Ovary (tissue), 9 donors: ENCODE results near the gene KLHL28. TPM values are rescaled to one million over a fixed set of nuclear protein-coding genes. Genes with fewer than 3 reads are reported as not detected.
A peak's percentile ranks its signal among the peaks of the same experiment; 100 is the strongest.

Experiments
- DNase-seq, 5 donors: peaks; one replicate each; pipeline ENCODE4 v3.0.0-alpha.2; 2019 to 2020
- H3K27ac ChIP-seq, 2 donors: fragments of 200-600 bp; one replicate each; pipeline versions ENCODE4 v1.5.1 to v1.8.0; 2019 to 2022
- H3K27me3 ChIP-seq: fragments of 200-600 bp; one replicate; pipeline ENCODE4 v1.8.0; 2022
- H3K36me3 ChIP-seq: fragments of 200-600 bp; sonication (generic); one replicate; pipeline ENCODE4 v1.5.1; 2019
- H3K4me1 ChIP-seq: one replicate; pipeline ENCODE4 v1.8.1; 2013; ENCODE audit warnings: mild to moderate bottlenecking, moderate library complexity; ENCODE audit not compliant: insufficient read depth
- H3K4me3 ChIP-seq: fragments of 200-600 bp; sonication (generic); one replicate; pipeline ENCODE4 v1.5.1; 2017
- H3K9me3 ChIP-seq, 2 donors: fragments of 200-600 bp in 1 of 2; sonication (generic) in 1 of 2; one replicate each; pipeline versions ENCODE4 v1.5.1 to v1.8.1; 2013 to 2019; ENCODE audit warnings: mild to moderate bottlenecking in 1 of 2, moderate library complexity in 1 of 2
- CTCF ChIP-seq, 3 donors: fragments of 450-650 bp in 2 of 3; fragments of 200-600 bp in 1 of 3; IDR thresholded peaks; one replicate each; pipeline versions ENCODE4 v1.5.1 to v1.8.0; 2016 to 2022; ENCODE audit warnings: antibody characterized with exemption in 3 of 3, mild to moderate bottlenecking in 1 of 3
- EP300 ChIP-seq: sonication (generic); formaldehyde crosslinking; IDR thresholded peaks from one replicate; pipeline ENCODE4 v1.6.1; 2017; ENCODE audit warnings: antibody characterized with exemption
- POLR2A ChIP-seq: fragments of 450-650 bp; IDR thresholded peaks from one replicate; pipeline ENCODE4 v1.6.1; 2017; ENCODE audit warnings: antibody characterized with exemption, mild to moderate bottlenecking, moderate library complexity
- WGBS, 3 donors: extraction: QIAGEN DNeasy Blood & Tissue Kit in 1 of 3; methylation state at CpG; one replicate each; pipeline versions ENCODE4 v1.1.5 to v1.1.7; 2013 to 2017; 5-methylcytosine and 5-hydroxymethylcytosine counted together
- intact Hi-C, 4 donors: fragments of 100-400 bp; cut with DNase I; formaldehyde crosslinking; loops; one replicate each; pipeline versions ENCODE4 v1.11.0 to v1.15.1; 2022 to 2023
- polyA plus RNA-seq, 2 donors: library from polyadenylated mRNA; stranded (reverse); fragments of 200-250 nt in 1 of 2; fragments of 350-450 nt in 1 of 2; fragmentation: Illumina TruSeq in 1 of 2; extraction: RNeasy Lipid Tissue Mini Kit (QIAGEN cat#74804) in 1 of 2; gene quantifications; one replicate each; pipeline ENCODE4 v1.2.3, GENCODE V29; 2013 to 2014
- total RNA-seq, 7 donors: library from RNA; depleted of rRNA in 2 of 7; stranded (reverse); fragments of >200 nt in 2 of 7; fragmentation: NEBNext Ultra II Directional in 3 of 7; extraction: Animal tissue kit (Norgen Biotek cat#: 25700) in 3 of 7; gene quantifications; one replicate each; pipeline versions ENCODE4 v1.1.0 to v1.2.4, GENCODE V29; 2016 to 2023
- donor health status: DM: no; HTN: no; CAD: no; lungs with moderate emphysema.
- donor health status: DM: no; HTN: no; CAD: no.
- donor health status: Bipolar disorder and iron deficiency.
- donor health status: DM: yes; HTN: yes; CAD: no.
- donor health status: DM: no; HTN: no; CAD: no.
- donor health status: DM: yes; HTN: yes; CAD: no.

Gene KLHL28
- total and polyA plus RNA-seq, 9 donors, result 4.4 to 16.4 (median 14.7) TPM

- no peak overlapping the region for H3K27ac ChIP-seq
- peaks cover 3% of the 10 kb centered on the region for H3K4me1 ChIP-seq
- no peaks in the 10 kb centered on the region for H3K9me3 ChIP-seq
- TF ChIP-seq POLR2A (no peak), CTCF (IDR thresholded peaks at IDR 0.05) (no peak), EP300 (no peak)
- peak in 3 of 5 donors; percentile 20 to 41 (median 27) for DNase-seq
- H3K36me3 ChIP-seq, result no peaks in the 10 kb centered on the region
- peak overlapping the region; percentile 43 for H3K4me3 ChIP-seq
- intact Hi-C loops, result loop anchor here in 3 of 4 donors (5.0 to 10.0 kb wide), 3 partner anchors 340 to 355 kb away; partner anchors contain the start of gene MIS18BP1 (in 2 of the 3)
- no peaks in the 10 kb centered on the region for H3K27me3 ChIP-seq
- 11 to 19% (median 13%) methylated on average over 42 to 69 of the region's 69 CpGs for WGBS, 3 donors
Measured at GRCh38 chr14:44912041-44912869, 49.5 kb downstream of the KLHL28 start.

- H3K4me3 ChIP-seq, result no peak overlapping the region
- no peaks in the 10 kb centered on the region for H3K9me3 ChIP-seq
- TF ChIP-seq EP300 (no peak), POLR2A (no peak), CTCF (IDR thresholded peaks at IDR 0.05) (no peak)
- H3K27ac ChIP-seq, result no peak overlapping the region
- no peaks in the 10 kb centered on the region for H3K36me3 ChIP-seq
- intact Hi-C loops, result loop anchor here in 3 of 4 donors (5.0 to 10.0 kb wide), 3 partner anchors 341 to 356 kb away; partner anchors contain the start of gene MIS18BP1 (in 2 of the 3)
- H3K27me3 ChIP-seq, result no peaks in the 10 kb centered on the region
- 12 to 38% (median 20%) methylated on average over 2 of the region's 2 CpGs for WGBS, 3 donors
- H3K4me1 ChIP-seq, result peaks cover 3% of the 10 kb centered on the region
- no peak for DNase-seq
Measured at GRCh38 chr14:44910821-44911220, 50.9 kb downstream of the KLHL28 start.

- Histone ChIP-seq H3K4me3 (no peak overlapping the region), H3K36me3 (no peaks in the 10 kb centered on the region), H3K4me1 (no peaks in the 10 kb centered on the region), H3K27ac (no peak overlapping the region), H3K27me3 (no peaks in the 10 kb centered on the region), H3K9me3 (no peaks in the 10 kb centered on the region)
- no peak for TF ChIP-seq CTCF (IDR thresholded peaks at IDR 0.05)
- no peak for TF ChIP-seq EP300
- TF ChIP-seq POLR2A, result no peak
- 17 to 25% (median 24%) methylated on average over 2 of the region's 2 CpGs for WGBS, 3 donors
- DNase-seq, result no peak
- intact Hi-C loops, result no loop called here
Measured at GRCh38 chr14:44901696-44902095, 60.1 kb downstream of the KLHL28 start.

- H3K36me3 ChIP-seq, result no peaks in the 10 kb centered on the region
- H3K27me3 ChIP-seq, result no peaks in the 10 kb centered on the region
- DNase-seq, result no peak
- WGBS, 3 donors, result 5 to 10% (median 6%) methylated on average over 6 of the region's 6 CpGs
- intact Hi-C loops, result loop anchor here in 1 of 4 donors (5.0 kb wide), 1 partner anchor 354 kb away; the partner anchor contains the start of gene MIS18BP1
- H3K27ac ChIP-seq, result no peak overlapping the region
- no peaks in the 10 kb centered on the region for H3K9me3 ChIP-seq
- no peaks in the 10 kb centered on the region for H3K4me1 ChIP-seq
- H3K4me3 ChIP-seq, result peak overlapping the region; percentile 90
- TF ChIP-seq POLR2A (no peak), EP300 (no peak), CTCF (IDR thresholded peaks at IDR 0.05) (no peak)
Measured at GRCh38 chr14:44898551-44898950, 63.2 kb downstream of the KLHL28 start.
